ENCODE measurements around the gene TBC1D2B.

Gene TBC1D2B

DNA sequence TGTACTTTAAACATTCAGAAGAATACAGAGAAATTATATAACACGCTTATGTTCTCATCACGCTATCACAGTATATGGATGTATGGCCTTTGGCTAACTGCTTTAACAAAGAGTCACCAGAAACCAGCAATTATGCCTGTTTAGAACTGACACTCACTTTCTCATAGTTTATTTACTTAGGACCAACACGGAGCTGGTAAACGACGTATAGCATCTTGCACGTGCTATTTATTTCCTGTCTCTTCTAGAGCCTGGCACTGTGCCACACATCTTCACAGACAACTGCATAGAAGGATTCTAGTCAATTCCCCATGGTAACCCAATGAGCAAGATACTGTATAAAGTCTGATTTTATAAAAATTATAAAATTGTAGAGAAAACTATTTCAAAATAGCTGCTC lies 43.6 kb downstream of the TBC1D2B start:
- DNase-seq (ENCODE audit: low spot score), result peak; percentile 60

DNA sequence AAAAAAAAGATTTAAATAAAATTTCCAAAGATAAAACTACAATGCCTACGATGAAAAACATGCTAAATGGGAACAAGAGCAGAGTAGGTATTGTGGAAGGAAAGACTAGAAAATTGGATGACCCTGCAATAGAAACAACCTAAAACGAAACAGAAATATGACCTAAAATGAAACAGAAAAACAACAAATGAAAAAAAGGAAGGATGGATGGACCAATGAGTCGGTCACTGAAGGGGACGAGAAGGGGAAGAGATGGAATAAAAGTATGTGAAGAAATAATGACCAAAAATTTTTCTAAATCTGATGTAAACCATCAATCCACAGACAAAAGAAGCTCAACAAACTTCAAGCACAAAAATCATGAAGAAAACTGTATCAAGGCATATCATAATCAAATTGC lies 44.8 kb downstream of the TBC1D2B start:
- no peak for DNase-seq (ENCODE audit: low spot score)

DNA sequence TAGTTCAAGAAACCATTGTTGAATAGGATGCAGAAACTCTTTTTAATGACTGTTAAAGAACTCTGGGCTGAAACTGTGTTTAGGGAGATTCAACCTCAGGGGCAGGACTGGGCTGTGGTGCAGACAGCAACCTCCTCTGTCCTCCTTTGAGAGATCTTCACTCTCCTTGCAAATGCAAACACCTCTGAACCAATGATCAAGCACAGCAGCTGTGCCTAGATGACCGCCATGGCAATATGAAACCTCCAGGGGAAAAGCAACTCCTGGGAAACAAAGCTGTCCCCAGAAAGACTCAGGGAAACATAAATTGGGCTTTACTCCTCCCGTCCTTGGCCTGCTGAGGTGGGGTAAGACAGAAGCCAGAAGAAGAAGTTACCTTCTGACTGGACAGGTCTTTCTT lies 52.6 kb downstream of the TBC1D2B start:
- DNase-seq (ENCODE audit: low spot score), result no peak

DNA sequence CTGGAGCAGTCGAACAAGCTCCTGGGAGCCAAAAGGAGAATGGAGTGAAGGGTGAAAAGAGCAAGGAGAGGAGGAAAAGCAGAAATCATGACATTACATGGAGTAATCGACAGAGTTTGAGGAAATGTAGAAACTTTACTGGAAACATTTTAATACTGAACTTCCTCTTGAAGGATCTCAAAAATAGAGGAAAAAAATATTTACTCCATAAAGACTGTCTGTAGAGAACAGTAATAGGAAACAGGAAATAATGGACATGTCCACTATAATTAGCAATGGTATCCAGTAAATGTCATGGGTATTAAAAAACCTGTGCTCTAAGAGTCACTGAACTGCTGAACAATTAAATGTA lies 53.0 kb downstream of the TBC1D2B start:
- DNase-seq (ENCODE audit: low spot score), result no peak

DNA sequence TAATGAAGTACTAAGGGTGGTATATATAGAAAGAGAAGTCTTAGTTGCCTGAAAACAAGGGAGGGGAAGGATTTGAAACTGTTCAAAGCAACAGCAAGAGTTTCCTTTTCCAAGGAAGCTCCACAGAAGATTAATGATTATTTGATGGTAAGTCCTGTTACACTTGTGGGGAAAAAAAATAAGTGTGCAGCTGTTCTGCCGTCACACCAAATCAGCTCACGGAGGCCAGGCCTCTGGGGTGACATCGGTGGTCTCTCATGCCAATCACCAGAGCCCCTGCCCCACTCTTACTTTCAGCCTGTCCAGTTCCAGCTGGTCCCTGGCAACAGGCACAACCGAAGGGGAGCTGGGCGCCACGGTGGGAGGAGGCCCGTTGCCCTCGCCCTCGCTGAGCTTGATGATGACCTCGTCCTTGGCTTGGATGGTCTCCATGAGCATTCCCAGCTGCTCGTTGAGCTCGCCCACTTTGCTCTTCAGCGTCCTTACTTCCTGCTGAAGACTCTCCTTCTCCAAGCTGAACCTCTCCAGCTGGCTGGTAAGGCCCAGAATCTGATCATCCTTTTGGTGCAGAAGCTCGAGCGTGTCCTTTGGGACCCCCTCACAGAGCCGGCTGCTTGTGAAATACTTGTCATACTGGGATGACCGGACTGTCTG lies 53.5 kb downstream of the TBC1D2B start:
- no peak for DNase-seq (ENCODE audit: low spot score)

DNA sequence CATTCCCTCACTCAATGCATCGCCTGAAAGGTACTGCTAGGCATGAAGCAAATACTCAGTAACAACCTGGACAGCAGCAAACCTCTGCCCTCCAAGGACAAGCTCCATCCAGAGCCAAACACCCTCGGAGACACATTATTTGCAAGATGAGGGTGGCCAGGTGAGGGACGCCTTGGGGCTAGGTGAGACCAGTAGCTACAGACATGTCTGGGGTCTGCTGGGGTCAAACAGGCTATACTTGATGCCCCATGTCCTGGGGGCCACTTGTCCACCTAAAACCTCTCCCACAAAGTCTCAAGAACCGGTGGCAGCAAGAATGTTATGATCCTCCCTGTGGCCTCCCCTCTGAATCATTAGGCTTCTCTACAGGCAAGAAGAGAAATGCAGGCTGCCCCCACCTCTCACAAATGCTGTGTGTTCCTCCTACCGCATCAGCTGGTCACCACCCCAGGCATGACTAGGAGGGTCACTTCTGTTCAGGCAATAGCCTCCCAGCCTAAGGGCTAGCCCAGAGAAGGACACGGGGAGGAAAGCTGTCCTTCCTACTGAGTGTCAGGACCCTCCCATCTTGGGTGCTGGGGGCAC lies 54.3 kb downstream of the TBC1D2B start:
- DNase-seq (ENCODE audit: low spot score), result no peak

DNA sequence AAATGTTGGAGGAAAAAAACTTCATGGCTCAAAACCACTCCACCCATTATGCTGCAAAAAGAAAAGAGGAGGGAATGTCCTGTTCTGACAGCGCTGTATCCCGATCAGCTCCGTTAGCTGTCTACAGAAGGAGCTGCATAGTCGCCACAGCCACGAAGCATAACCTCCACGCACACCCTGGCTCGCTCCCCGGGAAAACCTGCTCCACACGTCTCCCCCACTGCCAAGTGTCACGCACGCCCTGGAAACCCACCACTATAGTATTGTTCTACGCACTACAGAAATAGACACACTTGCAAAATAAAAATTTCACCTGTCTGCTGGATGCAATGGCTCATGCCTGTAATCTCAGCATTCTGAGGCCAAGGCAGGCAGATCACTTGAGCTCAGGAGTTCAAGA lies 55.8 kb downstream of the TBC1D2B start:
- DNase-seq (ENCODE audit: low spot score), result no peak

DNA sequence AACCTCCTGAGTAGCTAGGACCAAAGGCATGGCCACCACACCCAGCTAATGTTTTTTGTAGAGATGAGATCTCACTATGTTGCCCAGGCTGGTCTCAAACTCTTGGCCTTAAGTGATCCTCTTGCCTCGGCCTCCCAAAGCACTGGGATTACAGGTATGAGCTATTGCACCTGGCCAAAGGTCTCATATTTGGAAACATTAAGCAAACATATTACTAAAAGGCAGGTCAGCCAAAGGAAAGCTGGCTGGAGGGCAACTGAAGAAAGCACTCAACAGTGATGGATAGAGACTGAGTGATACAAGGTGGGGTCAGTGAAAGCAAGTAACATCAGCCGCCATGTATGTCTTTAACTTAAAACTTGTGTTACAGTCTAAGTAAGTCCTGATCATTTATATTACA lies 57.5 kb downstream of the TBC1D2B start:
- DNase-seq (ENCODE audit: low spot score), result no peak

DNA sequence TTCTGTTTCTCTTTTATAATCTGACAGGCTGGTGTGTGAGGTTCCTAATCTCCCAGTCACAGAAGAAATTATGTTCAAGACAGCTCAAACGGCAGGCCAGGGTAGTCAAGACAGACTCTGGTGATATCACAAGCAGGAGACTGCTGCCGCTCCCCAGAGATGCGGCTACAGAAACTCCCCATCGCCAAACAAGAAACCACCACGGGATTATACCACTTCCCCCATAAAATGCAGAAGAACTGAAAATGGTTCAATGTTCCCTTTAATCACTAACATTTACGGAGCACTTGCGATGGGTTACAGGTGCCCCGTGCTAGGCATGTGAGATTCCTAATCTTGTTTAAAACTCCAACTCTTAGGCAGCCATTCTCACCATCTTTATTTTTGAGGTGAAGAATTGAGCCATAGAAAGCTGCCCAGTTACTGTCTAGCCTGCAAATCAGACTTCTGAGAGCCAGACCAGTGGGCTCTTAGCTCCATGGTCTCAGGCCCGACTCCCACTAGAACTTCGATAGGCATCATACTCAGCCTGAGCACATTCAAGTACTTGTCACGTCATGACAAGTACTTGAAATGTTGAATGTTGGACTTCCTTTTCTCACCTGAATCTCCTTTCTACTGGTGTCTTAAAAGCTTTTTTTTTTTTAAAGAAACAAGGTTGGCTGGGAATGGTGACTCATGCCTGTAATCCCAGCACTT lies 58.4 kb downstream of the TBC1D2B start:
- DNase-seq (ENCODE audit: low spot score), result no peak

DNA sequence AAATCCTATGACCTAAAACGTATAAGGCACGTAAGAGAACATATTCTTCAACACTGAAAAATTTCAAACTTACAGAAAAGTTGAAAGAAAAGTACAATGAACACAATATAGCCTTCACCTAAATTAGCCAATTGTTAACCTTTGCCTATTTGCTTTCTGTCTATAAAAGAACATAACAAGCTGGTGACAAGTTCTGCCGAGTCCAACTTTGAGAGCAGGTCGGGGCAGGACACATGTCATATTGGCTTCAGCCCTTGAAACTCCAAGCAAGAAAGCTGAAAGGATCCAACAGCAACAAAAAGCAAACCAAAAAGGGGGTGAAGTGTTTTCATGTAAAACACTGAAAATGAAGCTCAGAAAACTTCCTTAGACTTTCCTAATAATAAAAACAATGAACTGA lies 59.1 kb downstream of the TBC1D2B start:
- no peak for DNase-seq (ENCODE audit: low spot score)

DNA sequence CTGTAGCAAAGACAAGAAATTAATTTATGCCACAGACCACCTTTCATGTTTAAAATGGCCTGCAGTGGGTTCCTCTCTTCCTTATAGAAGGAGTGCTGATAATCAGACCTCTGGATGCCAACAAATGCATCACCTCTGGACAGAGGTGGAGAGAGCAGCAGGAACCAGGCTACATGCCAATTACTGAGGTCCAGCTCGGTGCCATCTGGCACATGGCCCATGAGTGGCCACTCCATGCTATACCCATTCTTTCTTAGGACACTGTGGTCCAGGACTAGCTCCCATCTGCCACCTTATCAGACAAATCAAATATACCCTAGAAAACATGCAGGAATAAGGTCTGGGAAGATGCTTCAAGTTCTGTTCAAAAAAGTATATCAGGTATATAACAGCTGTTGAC lies 60.7 kb downstream of the TBC1D2B start:
- no peak for DNase-seq (ENCODE audit: low spot score)

DNA sequence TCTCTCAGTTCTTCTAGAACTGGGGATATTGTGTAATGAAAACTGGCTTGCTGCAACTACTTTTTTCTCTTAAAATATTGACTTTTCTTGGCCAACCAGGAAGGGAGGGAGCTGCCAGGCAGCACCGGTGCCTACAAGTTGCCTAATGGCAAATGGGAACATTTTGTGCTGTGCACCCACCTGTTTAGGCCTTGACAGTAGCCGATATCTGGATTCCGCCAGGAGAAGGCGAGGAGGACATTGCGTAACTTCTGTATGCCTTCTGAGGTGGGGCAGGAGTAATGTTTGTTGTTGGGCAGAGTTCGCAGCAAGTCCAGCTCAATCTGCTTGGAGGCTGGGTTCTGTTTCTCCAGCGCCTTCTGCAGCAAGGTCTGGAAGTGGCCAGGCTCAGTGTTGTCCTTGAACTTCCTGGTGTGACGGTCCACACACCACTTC lies 64.9 kb downstream of the TBC1D2B start:
- no peak for DNase-seq (ENCODE audit: low spot score)

DNA sequence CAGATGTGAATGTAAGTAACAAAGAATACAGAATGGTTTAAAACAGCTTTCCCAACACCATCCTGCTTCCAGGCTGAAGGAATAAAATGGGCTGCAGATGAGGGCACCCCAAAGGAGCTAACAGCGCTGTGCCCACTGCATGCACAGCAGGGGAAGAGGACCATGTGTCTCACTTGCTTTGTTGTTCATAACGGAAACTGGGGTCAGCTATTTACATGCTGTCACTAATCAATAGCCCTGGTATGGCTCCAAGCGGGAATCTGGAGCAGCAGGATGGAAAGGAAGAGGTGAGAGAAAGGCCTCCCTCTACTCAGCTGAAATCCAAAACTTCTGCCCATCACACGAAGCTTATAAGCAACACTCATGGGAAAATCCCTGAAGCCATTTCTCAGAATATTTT lies 67.4 kb downstream of the TBC1D2B start:
- DNase-seq (ENCODE audit: low spot score), result no peak

DNA sequence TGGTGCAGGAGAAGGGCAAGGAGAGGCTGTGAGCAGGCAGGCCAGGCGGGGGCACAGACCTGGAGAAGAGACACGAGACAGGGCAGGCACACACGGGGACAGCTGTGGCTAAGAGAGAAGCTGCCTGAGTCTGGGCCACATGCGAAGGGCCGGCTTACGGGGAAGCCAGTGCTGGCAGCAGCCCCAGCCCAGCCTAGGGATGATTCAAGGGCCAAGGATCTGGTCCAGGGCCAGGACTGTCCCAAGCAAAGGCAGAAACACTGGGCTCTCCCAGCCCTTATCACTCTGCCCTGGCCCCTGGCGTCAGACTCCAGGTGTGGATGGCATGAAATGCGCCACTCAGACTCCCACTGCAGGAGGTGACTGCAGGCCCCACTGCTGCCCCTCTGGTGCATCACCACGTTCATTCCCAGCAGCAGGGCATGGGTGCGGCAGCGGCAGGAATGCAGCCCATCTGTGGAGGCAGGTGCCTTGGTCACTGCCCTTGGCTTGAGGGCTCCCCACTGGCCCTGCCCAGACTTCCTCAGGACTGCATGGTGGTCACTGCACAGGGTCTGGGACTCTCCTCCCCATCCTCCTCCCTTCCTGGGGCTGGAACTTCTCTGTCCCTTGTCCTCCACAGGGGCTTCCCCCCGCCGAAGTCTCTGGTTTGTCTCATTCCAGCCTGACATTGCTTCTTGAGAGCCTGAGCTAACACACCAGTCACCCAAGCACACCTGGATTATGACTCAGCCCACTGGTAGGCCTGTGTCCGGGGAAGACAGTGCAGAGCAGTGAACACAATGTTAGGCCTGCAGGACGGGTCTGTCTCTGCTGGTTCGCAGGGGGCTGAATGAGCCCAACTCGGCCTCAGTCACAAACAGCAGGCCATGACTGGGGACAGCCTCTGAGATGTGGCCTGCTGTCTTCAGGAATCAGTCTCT lies 69.3 kb downstream of the TBC1D2B start:
- no peak for DNase-seq (ENCODE audit: low spot score)

DNA sequence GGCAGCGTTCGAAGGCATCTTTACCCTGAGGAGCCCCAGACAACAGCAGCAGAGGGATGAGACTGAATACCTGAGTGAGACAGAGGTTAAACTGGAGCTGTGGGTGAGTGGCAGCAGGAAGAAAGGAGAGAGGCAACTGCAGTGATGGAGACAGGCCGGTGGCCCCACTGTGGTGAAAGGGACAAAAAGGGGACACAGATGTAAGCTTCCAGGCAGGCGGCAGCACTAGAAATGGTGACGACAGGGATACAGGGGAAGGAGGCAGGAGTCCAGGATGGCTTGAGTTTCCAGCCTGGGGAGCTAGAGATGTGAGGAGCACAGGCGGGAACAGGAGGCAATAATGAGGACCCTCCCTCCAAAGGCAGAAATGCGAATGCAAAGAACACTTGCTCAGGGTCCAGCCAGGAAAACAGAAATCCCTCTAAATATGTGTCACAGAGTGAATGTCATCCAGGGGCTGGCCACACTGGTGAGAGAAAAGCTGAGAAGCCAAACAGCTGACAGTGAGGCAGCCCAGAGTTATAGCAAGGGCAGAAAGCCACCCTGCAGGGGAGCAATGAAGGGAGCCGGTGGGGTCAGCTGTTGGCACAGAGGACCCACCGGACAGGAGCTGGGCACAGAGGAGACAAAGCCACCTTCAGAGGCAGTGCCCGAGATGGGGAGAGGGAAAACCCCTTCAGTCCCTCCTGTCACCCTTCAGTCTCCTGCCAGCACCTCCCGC lies 70.1 kb downstream of the TBC1D2B start:
- no peak for DNase-seq (ENCODE audit: low spot score)

DNA sequence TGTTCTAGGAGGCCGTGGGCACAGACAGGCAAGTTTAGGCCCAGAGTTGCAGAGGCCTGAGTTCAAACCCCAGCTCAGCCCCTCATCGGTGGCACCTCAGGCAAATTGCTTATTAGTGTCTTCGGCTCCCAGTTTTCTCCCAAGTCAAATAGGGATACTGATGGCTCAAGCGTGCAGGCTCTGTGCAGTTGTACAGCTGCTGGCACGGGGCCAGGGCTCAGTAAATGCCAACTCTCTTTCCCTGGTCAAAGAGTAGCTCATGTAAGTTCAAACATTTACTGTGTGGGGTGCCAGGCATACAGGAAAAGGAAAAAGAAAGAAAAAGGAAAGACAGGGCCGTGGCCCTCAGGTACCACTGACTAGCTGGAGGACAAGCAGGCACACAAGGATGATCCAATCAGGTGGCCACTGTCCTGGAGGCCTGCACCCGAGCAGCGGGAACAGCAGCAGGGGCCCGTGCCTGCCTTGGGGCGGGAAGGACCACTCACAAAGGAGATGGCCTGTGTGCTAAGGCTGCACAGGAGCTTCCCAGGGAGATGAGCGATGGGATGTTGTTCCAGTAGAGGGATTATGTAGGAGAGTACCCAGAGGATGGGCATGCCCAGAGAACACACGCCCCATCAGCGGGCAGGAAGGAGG lies 70.8 kb downstream of the TBC1D2B start:
- DNase-seq (ENCODE audit: low spot score), result no peak

DNA sequence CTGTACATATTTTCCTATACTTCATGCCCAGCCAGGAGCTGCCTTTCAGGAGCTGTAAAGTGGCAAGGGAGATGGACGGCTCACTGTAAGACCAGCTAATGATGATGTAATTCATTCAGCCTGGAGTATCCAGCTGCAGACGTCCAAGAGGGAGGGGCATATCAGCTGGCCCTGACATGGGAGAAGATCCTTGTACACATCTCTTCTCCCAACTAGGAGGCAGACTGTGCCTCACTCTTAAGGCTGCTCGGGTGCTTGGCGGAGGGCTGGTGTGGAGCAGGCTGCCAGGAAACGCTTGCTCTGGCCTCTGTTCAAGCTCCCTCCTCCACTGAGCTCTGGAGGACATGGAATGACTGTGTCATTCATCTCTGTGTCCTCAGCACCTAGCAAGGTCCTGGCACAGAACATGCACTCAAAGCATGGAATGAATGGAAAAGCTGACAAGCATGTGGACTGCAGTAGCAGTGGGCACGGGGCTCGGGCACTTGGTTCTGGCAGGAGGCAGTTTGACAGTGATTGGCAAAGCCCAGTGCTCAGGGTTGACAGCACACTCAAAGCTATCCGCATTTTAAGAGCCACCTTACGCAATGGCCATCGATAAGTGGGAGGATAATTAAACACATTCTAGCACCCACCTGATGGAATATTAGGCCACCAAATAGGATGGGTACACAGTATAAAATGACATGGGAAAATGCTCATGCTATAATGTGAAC lies 72.4 kb downstream of the TBC1D2B start:
- DNase-seq (ENCODE audit: low spot score), result no peak

DNA sequence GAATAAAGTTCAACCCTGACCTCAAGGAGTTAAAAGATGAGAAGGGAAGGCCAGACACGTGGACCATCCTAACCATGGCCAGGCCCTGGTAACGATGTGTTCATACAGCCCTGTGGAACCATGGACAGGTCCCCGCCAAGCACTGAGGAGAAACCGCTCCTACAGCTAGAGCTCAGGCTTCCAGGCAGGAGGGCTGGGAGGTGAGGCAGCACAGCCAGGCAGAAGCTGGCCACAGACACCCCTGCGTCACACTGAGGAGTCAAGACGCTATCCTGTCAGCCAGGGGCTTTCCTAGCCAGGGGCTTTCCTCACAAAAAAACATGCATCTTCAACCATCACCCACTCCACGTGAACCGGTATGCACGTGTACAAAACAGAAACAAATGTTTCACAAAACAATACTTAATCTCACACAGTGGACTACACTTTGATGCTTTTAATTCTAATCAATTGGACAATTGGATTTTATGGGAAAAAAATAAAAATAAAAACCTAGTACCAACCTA lies 73.2 kb downstream of the TBC1D2B start:
- no peak for DNase-seq (ENCODE audit: low spot score)

DNA sequence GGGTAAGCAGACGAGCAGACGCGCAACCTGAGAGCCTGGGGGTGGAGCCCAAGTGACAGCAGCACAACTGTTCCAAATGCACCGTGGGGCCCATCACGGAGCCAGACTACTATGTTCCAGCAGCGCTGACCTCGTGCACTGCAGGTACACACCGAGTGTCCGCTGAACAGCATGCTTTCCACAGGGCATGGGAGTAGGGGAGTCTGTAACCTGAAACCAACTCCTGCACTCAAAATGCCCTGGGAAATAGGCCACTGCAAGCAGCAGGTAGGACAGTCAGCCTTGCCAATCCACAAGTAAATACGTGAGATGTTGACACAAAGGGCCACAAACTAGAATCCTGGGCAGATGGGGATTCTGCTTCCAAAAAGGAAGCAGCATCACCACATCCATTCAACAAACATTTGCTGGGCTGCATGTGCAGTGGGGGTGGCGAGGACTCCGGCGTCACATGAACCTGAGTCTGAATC lies 73.9 kb downstream of the TBC1D2B start:
- DNase-seq (ENCODE audit: low spot score), result no peak

DNA sequence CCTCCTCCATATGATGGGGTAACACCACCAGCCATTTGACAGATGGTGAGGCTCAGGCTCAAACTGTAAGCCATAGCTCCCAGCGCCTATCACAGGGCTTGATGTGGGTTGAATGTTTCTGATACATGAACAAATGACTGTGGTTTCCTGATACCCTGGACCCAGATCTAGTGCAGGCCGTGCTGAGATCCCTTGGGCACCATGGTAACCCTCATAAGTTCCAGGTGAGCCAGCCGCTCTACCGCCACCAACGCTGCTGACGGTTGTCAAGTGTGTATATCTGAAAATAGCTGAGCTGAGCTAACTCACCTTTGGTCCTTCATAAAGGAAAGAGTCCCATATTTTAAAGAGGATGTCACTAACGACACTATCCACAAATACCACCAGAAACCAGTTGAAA lies 74.5 kb downstream of the TBC1D2B start:
- DNase-seq (ENCODE audit: low spot score), result no peak

DNA sequence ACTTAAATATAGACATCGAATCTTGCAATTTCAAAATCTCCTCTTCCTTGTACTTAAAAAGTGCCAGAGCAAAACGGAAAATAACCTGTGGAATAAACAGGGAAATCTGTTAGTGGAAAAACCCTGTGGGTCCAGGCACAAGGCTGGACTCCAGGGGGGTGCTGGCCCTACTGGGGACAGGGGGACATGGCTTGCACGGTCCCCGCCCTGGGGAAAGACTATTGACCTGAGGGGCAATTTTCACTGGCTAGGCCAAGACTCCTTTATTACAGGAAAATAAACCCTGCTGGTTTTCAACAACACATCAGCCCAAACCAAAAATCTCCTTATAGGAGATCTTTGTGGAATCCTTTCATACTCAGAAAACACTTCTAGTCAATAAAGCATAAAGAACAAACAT lies 75.9 kb downstream of the TBC1D2B start:
- DNase-seq (ENCODE audit: low spot score), result no peak

Data from CD4-positive, alpha-beta T cell treated with Interleukin-15 for 4 hours (primary cell).